ENCODE results near the gene TM4SF18.

Gene TM4SF18

DNA sequence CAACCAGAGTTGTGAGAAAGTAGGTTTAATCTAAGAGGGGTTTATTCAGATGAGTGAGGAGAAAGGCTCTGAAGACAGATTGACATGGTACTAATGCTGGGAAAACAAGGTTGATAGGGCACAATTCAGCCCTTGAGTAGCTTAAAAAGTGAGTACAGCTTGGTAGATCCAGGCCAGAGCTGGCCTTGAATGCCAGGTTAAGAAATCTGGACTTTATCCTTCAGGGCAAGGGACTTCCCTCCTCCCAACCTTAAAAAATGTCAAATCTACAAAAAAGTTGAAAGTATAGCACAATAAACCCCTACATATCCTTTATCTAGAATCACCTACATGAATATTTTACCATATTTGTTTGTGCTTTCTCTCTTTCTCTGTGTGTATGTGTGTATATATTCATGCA lies 7.9 kb downstream of the TM4SF18 start:
- DNase-seq = no peak

DNA sequence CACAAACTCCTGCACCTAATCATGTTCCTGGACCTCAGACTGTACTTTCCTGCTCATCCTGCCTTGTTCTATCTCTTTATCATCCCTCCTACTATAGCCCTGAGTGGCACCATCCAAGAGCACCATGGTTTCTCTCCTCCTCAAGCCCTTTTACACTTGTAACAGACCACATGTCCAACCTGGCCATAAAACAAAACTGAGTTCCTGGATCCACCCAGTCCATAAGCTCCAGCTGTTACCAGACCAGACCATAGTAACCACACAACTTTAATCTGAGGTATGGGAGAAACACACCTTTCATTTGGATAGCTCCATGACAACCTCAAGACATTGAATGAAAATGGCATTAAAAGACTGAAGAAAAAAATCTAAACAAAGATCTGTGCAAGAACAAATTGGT lies 9.1 kb downstream of the TM4SF18 start:
- no peak for DNase-seq

DNA sequence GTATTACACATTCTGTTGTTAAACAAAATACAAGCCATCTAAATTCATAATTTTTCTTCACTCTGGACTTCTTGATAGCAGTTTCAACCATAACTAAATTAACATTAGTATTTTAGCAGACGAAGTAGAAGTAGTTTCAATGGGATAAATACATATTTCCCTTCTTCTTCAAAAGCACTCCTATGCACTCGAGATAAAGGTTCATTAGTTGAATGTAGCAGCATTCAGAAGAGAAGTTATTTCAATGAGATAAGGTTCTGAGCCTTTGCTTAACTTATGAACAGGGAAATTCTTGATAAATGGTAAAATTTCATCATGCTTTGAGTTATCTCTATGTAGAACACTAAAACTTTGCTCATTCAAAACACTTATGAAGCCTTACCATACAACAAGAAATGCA lies 11.8 kb downstream of the TM4SF18 start:
- DNase-seq = no peak

DNA sequence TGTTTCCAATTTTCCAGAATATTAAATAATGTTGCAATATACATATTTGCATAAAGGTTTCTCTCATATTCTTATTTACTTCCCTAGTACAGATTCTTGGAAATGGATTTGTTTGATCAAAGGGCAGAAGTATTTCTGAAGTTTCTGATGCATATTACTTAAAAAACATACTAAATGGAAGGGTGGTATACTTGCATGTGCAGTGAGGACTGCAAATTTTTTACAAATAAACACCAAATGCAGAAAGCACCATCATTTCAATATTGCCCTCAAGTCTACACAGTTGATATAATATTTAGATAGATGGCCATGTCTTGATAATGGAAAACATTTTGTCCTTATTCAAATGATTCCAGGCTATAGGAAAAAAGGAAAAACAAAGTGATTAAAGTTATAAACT lies 12.3 kb downstream of the TM4SF18 start:
- no peak for DNase-seq

DNA sequence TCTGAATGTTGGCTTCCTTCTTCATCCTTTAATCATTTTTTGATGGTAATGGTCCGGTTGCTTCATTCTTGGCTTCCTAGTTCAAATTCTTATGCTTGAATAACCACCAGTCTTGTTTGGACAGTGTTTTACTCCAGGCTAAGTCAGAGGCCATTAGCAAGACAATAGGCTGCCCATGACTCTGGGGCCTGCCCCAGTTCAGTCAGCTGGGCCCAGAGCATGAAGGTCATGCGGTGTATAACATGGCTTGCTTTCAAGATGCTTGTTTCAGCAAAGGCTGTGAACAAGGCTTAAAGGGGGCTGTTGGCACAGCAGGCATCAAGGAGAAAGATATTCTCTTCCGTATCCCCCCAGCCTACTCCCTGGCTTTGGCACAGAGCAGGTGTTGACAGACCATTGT lies 13.7 kb downstream of the TM4SF18 start:
- no peak for DNase-seq

DNA sequence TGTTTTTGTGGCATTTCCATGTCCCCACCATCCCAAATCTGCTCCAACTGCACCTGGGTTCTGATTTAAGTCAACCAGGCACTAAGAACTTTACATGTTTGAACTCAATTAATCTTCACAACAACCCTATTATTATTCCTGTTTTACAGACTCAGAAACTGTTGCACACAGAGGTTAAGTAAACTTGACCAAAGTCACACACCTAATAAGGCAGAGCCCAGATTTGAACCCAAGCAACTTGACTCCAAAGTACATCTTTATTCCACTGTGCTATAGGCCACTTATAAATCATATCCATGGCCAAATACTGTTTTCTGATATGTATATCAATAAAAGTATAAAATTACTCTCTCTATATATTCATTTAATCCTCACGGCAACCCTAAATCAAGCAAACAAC lies 16.4 kb downstream of the TM4SF18 start:
- DNase-seq = no peak

DNA sequence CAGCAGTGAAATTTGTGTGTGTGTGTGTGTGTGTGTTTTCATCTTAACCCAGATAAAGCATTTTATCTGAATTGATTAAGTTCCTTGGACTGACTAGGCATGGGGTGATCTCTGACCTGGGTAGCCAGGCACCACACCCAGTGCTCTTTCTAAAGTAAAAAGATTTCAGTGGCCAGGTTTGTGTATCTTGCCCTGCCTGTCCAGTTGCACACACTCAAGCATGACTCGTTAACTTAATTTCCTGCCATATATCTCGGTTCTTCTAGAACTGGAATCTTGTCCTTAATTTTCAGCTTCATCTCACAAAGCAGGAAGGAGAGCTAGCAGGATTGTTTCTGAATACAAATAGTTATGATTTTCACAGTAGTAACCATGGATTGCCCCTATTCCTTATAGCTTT lies 17.0 kb downstream of the TM4SF18 start:
- DNase-seq = no peak

DNA sequence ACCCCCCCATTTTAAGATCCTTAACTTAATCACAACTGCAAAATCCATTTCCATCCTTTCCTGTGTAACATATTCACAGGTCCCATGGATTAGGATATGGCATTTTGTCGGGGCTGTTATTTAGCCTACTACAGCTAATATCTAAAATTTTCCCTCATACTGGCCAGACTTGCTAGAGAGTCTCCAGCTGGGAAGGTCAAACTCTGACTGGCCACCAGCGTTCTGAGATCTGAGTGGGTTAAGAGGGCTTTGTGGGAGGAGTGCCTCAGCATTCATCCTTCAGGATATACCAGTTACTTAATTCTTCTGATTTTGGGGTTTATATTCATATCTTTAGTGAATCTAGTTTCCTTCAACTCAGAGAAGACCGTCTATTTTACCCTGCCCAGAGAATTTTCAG lies 17.7 kb downstream of the TM4SF18 start:
- no peak for DNase-seq

DNA sequence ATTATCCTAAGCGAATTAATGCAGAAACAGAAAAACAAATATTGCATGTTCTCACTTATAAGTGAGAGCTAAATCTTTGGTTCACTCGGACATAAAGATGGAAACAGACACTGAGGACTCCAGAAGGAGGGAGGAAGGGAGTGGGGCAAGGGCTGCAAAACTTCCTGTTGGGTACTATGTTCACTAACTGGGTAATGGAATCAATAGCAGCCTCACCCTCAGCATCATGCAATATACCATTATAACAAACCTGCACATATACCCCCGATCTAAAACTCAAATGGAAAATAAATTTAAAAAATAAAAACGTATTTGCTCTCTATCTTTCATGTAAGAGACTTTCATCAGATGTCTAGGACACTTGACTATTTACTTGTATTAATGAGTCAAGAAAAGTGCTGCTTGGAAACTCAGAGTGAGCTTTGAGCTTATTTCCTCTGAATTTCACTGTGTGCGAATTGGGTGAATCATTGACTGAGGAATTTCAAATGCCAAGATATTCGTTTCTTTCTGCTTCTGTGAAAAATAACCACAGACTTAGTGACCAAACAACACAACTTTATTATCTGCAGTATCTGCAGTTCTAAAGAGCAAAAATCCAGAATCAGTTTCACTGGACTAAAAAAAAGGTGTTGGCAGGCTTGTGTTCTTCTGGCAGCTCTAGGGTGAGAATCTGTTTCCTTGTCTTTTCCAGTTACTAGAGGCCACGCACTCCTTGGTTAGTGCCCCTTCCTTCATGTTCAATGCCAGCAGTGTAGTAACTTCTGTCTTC lies 18.4 kb downstream of the TM4SF18 start:
- no peak for DNase-seq

DNA sequence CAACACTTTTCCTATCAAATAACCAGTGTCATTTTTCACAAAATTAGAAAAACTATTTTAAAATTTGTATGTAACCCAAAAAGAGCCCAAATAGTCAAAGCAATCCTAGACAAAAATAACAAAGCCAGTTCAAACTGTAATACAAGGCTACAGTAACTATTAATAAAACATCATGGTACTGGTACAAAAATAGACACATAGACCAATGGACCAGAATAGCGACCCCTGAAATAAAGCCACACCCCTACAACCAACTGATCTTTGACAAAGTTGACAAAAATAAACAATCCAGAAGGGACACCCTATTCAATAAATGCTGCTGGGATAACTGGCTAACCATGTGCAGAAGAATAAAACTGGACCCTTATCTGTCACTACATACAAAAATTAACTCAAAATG lies 19.9 kb downstream of the TM4SF18 start:
- DNase-seq = no peak

DNA sequence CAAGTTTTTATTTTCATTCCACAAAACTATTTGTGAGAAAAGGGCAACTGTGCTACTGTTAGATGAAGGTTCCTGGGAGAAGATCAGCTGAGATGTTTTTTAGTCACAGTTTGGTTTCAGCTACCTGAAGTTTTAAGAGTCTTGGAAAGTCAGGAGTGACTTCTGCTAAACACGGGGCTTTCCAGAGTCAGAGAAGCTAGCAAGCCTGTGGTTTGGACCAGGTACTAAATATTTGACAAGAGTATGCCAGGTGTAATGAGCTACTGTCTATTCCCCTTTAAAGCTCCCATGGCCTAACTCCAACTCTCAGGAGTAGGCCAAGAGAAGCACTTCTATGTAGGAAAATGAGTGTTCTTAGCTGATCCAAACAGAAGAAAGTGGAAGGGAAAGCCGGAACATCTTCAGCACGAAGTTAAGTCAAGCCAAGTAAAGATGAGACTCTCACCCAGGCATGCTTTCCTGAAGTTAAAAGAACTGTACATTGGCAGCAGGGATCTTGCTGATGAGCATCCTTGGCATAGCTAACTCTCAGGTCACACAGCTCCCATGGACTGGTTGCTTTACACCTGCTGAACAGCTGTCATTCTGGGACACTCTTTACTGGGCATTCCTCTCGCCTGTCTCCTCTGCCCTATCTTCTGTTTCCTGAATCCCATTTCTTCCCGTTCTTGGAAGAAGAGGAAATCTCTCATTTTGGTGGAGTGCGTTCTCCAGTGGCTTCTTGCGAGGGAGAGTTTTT lies 22.5 kb downstream of the TM4SF18 start:
- DNase-seq = no peak

DNA sequence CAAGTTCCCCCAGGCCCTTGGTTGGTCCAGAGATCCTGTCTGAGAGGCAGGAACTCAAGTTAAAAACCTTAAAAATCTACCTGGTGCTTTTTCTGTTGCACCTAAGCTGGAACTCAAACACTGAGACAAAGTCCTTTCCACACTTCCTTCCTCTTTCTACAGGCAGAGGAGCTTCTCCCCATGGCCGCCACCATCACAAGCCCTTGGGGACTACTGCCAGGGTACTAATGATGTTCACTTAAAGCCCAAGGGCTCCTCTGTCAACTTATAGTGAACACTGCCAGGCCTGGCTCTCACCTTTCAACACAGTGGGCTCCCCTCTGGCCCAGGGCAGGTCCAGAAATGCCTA lies 26.0 kb downstream of the TM4SF18 start:
- DNase-seq = no peak

DNA sequence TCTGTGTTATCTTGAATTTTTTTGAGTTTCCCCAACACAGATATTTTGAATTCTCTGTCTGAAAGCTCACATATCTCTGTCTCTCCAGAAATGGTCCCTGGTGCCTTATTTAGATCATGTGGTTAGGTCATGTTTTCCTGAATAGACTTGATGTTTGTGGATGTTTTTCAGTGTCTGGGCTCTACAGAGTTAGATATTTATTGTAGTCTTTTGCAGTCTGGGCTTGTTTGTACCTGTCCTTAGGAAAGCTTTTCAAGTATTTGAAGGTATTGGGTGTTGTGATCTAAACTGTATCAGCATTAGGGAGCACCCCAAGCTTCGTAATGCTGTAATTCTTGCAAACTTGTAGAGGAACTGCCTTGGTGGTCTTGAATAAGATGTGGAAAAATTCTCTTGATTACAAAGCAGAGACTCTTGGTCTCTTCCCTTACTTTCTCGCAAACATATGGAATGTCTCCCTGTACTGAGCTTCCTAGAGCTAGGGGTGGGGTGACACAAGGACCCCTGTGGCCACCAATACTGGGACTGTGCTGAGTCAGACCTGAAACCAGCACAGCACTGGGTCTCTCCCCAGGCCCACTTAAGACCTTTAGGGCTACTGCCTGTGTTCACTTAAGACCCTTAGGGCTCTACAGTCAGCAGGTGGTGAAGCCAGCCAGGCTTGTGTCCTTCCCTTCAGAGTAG lies 26.5 kb downstream of the TM4SF18 start:
- no peak for DNase-seq

DNA sequence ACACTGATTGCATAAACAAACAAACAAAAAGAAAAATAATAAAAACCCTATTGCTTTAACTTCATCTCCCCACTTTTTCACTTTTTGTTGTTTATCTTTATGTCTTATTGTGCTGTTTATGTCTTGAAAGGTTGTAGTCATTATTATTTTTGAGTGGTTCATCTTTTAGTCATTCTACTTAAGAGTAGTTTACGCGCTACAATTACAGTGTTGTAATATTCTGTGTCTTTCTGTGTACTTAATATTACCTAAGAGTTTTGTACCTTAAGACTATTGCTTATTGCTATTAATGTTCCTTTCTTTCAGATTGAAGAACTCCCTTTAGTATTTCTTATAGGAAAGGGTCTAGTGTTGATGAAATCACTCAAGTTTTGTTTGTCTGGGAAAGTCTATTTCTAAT lies 28.1 kb downstream of the TM4SF18 start:
- DNase-seq = no peak

DNA sequence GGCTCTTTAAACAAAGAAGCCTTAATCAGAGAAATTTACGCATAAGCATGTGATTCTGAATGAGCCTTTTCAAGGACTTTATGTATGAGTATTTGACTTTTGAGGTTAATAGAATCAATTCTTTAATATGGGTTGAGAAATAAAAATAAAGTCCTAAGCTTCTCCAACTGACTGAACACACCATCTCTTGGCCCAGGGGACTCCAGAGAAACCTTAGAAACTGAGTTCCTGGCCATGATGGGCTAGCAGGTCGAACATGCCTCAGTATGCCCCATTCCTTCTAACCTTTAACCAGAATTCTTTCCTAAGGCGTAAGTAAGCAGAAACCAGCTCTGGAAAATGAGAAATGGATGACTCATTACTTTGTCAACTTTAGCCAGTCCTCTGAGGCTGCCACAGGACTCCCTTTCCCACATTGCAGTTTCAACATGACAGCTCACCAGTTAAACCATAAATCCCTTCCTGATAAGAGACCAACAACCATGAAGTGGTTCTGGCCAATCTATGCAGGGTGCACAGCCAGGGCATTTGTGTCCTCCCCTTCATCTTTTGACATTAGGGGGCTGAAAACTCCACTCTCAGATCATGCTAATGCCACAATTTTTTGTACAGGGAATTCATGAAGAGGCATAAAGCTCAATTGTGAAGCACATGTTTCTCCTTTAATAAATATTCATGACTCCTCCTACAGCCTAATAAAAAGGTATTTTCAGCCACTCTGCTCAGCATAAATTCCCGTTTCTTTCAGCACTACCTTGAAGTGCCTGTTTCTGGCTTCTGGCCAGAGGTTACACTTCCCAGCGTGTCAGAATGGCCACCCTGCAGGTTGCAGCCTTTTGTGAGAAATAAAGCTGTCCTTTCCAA lies 33.3 kb downstream of the TM4SF18 start:
- peak; percentile 49 for DNase-seq

DNA sequence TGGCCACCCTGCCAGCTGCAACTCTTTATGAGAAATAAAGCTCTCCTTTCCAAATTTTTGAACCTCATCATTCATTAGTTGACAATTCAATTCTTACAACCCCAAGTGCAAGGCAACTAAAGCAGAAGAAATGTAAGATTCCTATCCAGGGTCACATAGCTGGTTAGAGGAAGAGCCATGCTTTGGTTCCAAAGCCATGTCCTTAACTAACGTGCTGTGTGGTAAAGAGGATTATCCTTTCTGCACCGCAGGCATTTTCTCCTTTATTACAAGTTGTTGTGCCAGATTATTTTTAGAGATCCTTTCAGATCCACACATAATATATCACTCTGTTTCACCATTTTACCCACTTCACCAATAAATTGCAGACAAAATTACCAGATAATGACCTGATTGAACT lies 36.5 kb downstream of the TM4SF18 start:
- no peak for DNase-seq

DNA sequence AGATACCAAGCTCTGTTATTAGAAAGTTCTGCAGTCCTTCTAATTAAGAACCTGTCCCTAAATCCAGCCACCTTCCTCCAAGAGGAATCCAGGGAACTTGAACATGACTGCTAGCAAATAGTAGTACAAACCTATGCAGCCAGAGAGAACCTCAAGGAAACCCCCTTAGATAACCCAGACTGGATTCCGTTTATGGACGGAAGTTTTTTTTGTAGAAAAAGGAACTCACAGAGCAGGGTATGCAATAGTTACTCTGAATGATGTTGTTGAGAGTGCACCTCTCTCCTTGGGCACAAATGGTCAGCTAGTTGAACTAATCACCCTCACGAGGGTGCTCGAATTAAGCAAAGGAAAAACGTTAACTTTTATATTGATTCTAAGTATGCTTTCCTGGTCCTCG lies 40.8 kb downstream of the TM4SF18 start:
- no peak for DNase-seq

DNA sequence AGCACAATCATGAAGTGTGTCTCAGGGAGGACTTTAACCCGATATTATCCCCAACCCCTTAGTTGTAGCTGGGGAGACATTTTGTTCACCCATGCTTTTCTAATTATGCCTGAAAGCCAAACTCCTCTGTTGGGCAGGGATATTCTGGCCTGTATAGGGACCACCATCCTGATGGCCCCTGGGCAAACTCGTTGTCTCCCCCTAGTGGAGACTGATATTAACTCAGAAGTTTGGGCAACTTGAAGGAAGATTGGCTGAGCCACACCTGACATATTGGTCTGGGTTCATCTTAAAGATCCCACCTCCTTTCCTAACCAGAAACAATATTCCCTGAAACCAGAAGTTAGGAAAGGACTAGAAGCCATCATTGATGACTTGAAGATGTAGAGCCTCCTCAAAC lies 42.3 kb downstream of the TM4SF18 start:
- peak; percentile 49 for DNase-seq

DNA sequence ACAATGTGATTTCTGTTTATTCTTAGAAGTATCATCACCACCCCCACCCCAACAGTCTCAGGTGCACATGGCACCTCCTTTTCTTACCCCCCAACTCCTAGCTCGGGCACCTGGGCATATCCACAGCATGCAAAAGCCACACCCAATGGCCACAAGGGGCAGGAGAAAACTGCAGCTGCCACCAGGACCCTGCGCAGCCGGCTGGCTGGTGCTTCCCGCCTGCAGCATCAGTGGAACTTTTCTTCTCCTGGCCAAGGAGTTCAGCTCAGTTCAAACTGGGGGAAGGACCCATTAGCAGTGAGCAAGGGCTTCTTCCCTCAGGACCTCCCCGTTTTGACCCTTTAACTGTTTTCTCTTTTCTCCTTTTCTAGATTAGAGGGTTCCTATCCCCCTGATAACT lies 44.8 kb downstream of the TM4SF18 start:
- no peak for DNase-seq

DNA sequence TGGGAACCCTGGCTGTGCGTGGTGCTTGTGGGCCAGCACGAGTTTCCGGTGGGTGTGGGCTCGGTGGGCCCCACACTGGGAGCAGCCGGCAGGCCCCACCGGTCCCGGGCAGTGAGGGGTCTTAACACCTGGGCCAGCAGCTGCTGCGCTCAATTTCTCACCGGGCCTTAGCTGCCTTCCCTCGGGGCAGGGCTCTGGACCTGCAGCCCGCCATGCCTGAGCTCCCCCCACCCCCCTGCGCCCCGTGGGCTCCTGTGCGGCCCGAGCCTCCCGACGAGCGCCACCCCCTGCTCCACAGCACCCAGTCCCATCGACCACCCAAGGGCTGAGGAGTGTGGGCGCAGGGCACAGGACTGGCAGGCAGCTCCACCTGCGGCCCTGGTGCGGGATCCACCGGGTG lies 49.4 kb downstream of the TM4SF18 start:
- DNase-seq = no peak

DNA sequence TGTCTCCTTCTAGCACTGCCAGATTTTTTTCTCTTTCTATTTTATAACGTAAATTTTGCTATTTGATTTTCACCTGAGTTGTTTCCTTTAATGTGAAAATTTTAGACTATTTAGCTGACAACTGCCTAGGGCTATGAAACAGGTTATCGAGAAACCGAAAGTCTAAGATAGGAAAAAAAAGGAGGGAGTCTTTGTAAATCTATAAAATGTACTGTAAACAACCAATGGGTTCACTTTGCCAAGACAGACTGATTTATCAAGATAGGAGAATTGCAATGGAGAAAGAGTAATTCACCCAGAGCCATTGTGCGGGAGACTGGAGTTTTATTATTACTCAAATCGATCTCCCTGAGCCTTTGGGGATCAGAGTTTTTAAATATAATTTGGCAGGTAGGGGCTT lies 50.0 kb downstream of the TM4SF18 start:
- DNase-seq = no peak

DNA sequence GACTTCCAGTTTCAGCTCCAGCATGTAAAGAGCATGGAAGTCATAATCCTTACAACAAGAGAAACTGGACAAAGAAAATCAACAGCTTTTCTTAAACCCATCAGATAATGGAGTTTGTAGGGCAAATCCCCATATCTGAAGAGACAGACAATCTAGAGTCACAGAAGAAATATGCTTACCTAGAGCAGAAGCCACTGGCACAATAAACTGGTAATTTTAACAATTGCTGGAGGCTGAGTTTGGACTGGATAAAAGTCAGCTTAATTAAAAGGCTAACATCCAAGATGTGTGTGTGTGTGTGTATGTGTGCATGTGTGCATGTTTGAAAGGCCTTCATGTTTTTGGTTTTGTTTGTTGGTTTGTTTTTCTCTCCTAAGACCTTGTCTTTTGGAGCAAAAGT lies 50.6 kb downstream of the TM4SF18 start:
- no peak for DNase-seq

DNA sequence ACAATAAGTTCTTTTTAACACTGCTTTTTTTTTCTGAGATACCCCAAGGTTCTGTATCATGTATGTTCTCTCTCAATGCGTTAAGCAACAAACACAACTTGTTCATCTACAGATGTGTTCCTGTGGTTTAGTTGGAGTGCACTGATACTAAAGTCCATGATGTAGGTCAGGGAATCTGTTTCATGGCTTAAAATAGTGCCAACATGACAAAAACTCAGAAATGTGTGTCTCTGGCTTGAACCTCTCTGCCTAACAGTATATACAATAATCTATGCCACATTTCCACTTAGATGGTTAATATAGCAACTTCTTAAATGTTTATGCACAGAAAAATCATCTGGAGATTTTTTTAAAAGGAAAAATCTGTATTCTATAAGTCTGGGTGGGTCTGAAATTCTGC lies 51.1 kb downstream of the TM4SF18 start:
- DNase-seq = no peak

Data from activated CD4-positive, alpha-beta T cell treated with anti-CD3 and anti-CD28 coated beads, Interleukin-10, Interleukin-2, amounts not matched to agents 100 ng/mL and 50 ng/mL, durations not matched to agents 16 hours and 8 hours (primary cell).